GM19324 (cell line): ENCODE results near the gene SLC39A11.
"Not testable (repeated sequence)": the region's sequence is repeated elsewhere in the genome, so short reads cannot be mapped to it uniquely, and the experiment has no call there.

Experiments
- ATAC-seq: cut with Tn5 transposase; IDR thresholded peaks from one replicate; pipeline ENCODE4 v1.9.1; 2021; ENCODE audit warnings: mild to moderate bottlenecking, moderate library complexity; ENCODE audit not compliant: unreplicated experiment, low FRiP score

Gene SLC39A11

DNA sequence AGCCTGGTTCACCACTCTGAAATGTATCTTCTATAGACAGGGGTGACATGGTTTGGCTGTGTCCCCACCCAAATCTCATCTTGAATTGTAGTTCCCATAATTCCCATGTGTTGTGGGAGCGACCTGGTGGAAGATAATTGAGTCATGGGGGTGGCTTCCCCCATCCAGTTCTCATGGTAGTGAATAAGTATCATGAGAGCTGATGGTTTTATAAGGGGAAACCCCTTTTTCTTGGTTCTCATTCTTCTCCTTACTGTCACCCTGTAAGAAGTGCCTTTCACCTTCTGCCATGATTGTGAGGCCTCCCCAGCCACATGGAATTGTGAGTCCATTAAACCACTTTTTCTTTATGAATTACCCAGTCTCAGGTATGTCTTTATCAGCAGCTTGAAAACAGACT is 319.3 kb downstream of the SLC39A11 start:
- ATAC-seq = not testable (repeated sequence)

- ATAC-seq = no peak
Observed at GRCh38 chr17:72772331-72772821, 320.1 kb downstream of the SLC39A11 start.

- ATAC-seq = no peak
Observed at GRCh38 chr17:72771734-72772133, 320.8 kb downstream of the SLC39A11 start.

DNA sequence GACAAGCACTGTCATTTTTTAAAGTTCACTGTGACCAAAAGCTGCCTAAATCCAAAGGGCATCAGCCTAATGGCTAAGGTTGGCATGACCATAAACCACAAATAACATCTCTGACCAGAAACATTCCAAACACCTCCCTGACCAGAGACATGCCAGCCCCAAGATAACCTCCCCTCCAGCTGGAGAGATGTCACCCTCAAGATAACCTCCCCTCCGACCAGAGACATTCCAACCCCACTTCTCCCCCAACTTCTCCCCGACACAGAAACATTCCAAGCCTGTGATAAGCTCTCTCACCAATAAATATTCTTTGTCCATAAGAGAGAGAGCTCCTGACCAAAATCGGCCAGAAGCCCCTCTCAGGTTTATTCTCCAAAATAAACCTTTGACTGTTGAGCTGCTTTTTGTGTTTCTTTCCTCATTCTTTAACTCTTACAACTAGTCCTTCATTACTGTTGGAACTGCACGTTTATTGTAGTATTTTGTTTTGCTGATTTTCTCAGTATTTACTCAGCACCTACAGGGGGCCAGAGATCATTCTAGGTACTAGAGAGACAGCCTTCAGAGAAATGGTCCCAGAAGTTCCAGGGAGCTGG is 325.6 kb downstream of the SLC39A11 start:
- no peak for ATAC-seq

DNA sequence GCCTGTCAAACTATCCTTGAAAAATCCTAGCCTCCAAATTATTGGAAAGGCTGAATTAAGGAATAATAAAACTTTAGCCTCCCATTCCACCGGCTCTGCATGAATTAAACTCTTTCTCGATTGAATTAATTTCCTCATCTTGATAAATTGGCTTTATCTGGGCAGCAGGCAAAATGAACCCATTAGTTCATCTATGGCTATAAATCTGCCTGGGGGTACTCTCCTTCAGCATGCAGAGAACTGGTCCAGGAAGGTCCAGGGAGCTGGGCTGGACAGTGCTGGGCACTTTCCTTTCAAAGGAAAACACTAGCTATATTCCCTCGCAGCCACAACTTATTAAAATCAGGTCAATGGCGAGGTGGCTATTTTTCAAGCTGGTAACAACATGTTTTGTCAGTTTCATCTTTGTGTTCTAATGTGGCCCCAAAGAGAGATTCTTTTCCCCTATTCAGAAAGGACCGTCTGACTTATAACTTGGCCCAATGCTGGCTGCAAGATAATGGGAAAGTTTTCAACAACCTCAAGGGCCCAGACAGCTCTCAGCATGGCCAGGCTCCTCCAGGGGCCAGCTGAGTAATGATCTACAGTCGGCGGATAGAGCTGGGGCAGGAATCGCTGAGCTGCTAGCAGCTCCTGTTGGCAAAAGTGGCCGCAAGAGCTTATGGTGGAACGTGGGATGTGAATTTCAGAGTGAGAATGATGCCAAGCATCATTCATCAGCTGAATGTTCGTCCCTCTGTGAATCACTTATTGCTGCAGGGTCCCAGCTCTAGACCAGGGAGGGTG is 326.9 kb downstream of the SLC39A11 start:
- no peak for ATAC-seq

- ATAC-seq = no peak
Observed at GRCh38 chr17:72764632-72765041, 327.9 kb downstream of the SLC39A11 start.

- ATAC-seq = no peak
Observed at GRCh38 chr17:72763981-72764380, 328.5 kb downstream of the SLC39A11 start.

GRCh38 chr17:72761893-72762575 is 330.5 kb downstream of the SLC39A11 start:
- not testable (repeated sequence) for ATAC-seq

GRCh38 chr17:72761431-72761830 is 331.1 kb downstream of the SLC39A11 start:
- no peak for ATAC-seq

- no peak for ATAC-seq
Observed at GRCh38 chr17:72760368-72760767, 332.1 kb downstream of the SLC39A11 start.

GRCh38 chr17:72759301-72759700 is 333.2 kb downstream of the SLC39A11 start:
- no peak for ATAC-seq

DNA sequence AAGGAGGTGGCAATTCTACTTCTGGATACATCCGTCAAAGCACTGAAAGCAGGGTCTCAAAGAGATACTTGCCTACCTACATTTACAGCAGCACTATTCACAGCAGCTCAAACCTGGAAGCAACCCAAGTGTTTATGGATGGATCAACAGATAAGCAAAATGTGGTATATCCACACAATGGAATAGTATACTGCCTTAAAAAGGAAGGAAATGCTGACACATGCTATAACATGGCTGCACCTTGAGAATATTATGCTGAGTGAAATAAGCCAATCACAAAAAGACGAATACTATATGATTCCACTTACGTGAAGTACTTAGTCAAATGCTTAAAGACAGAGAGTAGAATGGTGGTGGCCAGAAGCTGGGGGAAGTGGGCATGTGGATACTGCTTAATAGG is 336.2 kb downstream of the SLC39A11 start:
- ATAC-seq = no peak

- ATAC-seq = no peak
Observed at GRCh38 chr17:72754513-72754912, 338.0 kb downstream of the SLC39A11 start.

DNA sequence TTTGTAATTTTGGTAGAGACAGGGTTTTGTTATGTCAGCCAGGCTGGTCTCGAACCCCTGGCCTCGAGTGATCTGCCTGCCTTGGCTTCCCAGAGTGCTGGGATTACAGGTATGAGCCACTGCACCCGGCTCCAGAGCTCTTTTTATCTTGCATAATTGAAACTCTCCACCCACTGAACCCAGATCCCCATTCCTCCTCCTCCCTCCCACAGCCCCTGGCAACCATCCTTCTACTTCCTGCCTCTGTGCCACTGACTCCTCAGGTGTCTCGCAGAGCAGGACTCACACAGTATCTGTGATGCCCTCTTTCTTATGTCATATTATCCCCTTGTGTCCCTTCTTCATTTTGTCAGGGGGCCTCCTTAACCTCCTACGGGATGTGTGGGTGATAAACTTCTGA is 340.7 kb downstream of the SLC39A11 start:
- ATAC-seq = no peak

DNA sequence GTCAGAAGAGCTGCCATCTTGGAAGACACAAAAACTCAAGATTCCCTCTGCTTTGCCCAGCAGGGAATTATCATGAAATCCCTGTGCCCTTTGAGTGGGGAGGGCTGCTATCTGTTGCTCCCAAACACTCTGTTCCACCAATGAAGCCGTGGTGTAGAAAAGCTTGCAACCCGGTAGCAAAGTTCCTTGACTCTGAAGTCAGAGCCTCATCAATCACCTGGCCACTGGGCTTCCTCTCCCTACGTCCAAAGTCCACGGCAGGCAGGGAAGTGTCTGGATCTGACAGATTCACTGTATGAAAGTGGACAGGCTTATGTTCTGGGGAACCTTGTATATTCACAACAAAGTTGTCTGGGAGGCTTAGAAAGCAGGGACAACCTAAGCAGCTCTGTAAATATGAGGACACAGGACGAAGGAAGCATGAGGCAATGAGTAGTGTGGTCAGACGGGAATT is 343.3 kb downstream of the SLC39A11 start:
- no peak for ATAC-seq

GRCh38 chr17:72747501-72747900 is 345.0 kb downstream of the SLC39A11 start:
- no peak for ATAC-seq

DNA sequence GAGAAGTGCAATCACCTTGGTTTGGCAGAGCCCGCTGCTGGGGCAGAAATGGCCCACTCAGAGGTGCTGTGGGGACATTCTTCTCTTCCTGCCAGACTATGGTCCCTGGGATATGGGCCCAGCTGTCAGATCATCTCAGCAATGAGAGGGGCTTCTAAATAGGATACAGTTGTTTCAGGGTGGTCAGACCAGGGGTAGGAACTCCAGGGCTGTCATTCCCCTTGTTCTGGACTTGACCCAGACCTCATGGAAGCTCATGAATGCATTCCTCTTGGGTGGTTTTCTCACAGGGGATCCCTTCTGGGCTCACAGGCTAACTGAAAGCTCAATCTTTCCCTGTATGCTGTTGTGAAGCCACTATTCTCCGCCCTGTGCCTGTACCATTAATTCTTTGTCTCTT is 347.2 kb downstream of the SLC39A11 start:
- ATAC-seq = no peak

DNA sequence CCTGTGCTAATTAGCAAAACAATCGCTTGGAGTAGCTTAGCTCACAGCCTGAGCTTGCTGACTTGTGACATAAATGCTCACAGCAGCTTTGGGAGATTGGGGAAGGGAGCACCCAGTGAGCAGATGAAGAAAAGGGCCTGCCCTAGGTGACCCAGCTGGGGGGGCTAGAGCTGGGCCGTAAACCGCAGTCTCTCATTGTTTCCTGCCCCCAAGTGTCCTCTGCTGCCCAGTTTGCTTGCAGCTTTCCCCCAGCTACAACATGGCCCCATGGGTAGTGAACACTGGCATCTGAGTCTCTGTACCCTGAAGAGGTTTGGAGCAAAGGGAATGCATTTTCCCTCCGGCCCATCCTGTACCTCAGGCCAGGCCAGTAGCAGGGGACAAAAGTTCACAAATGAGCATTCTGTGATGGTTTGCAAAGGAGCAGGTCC is 349.4 kb downstream of the SLC39A11 start:
- no peak for ATAC-seq

GRCh38 chr17:72737151-72737690 is 355.3 kb downstream of the SLC39A11 start:
- no peak for ATAC-seq

- ATAC-seq = no peak
Observed at GRCh38 chr17:72735592-72735991, 356.9 kb downstream of the SLC39A11 start.

GRCh38 chr17:72735048-72735447 is 357.4 kb downstream of the SLC39A11 start:
- ATAC-seq = no peak
